H1 (cell line): ENCODE data around the gene STRIP2. TPM values are rescaled to one million over a fixed set of nuclear protein-coding genes. Genes with fewer than 3 reads are reported as not detected.

Experiments
- CTCF ChIA-PET: fragments of 300-600 bp; sonication (Branson Sonifier 250); formaldehyde crosslinking; loops from one replicate; lab custom pipeline; 2021; ENCODE audit not compliant: partially characterized antibody; lab: Charles Lee
- POLR2A ChIA-PET: fragments of 300-600 bp; sonication (Branson Sonifier 250); formaldehyde crosslinking; loops from one replicate; lab custom pipeline; 2021; ENCODE audit warnings: inconsistent platforms; ENCODE audit not compliant: partially characterized antibody; lab: Charles Lee
- DNase-seq, 2 experiments: peaks; one replicate each; pipeline versions ENCODE4 v3.0.0 to v3.0.0-alpha.2; 2010 to 2022; ENCODE audit warnings: low spot score in 2 of 2, low read depth in 1 of 2, mixed read lengths in 1 of 2
- FAIRE-seq: peaks from 2 replicates; lab custom pipeline; 2011; peaks lifted over from hg19 to GRCh38; lab: Jason Lieb, UNC
- H2AFZ ChIP-seq: 2 replicates; pipeline ENCODE4 v1.8.1; 2012; ENCODE audit warnings: low read length, inconsistent platforms
- H2AK5ac ChIP-seq: 2 replicates; pipeline ENCODE4 v1.6.1; 2013; ENCODE audit warnings: low read depth, low read length
- H2BK120ac ChIP-seq: replicated peaks from 2 replicates; pipeline ENCODE3; 2013; ENCODE audit warnings: low read depth, low read length, inconsistent platforms
- H2BK12ac ChIP-seq: 2 replicates; pipeline ENCODE4 v1.6.1; 2013; ENCODE audit warnings: low read depth, low read length
- H2BK15ac ChIP-seq: 2 replicates; pipeline ENCODE4 v1.6.1; 2013; ENCODE audit warnings: low read length
- H2BK20ac ChIP-seq: 2 replicates; pipeline ENCODE4 v1.6.1; 2013; ENCODE audit warnings: low read length
- H2BK5ac ChIP-seq: 2 replicates; pipeline ENCODE4 v1.6.1; 2013; ENCODE audit warnings: low read depth, low read length
- H3K14ac ChIP-seq: 2 replicates; pipeline ENCODE4 v1.6.1; 2013; ENCODE audit warnings: inconsistent platforms; ENCODE audit not compliant: insufficient read length
- H3K18ac ChIP-seq: 2 replicates; pipeline ENCODE4 v1.6.1; 2013; ENCODE audit warnings: low read length; ENCODE audit errors: extremely low read depth
- H3K23ac ChIP-seq: 2 replicates; pipeline ENCODE4 v1.6.1; 2013; ENCODE audit warnings: inconsistent platforms; ENCODE audit not compliant: insufficient read length
- H3K23me2 ChIP-seq: 2 replicates; pipeline ENCODE4 v1.6.1; 2013; ENCODE audit warnings: low read depth, low read length
- H3K27ac ChIP-seq: 2 replicates; pipeline ENCODE4 v1.6.1; 2011; ENCODE audit warnings: low read depth, low read length, inconsistent platforms
- H3K27me3 ChIP-seq, 4 experiments: replicated peaks in 1 of 4; 1 replicate in 1 of 4; 2 replicates in 3 of 4; pipeline versions ENCODE4 v1.6.1 to v1.8.1; 2011 to 2013; ENCODE audit warnings: low read length in 3 of 4, mild to moderate bottlenecking in 3 of 4, inconsistent platforms in 2 of 4, mixed read lengths in 2 of 4, moderate library complexity in 1 of 4; ENCODE audit not compliant: control insufficient read depth in 3 of 4, insufficient read depth in 3 of 4; ENCODE audit errors: extremely low read depth in 1 of 4
- H3K36me3 ChIP-seq, 4 experiments: 2 replicates each; pipeline versions ENCODE4 v1.6.1 to v1.8.1; 2011 to 2013; ENCODE audit warnings: mild to moderate bottlenecking in 4 of 4, low read length in 3 of 4, moderate library complexity in 2 of 4, control low read depth in 1 of 4, inconsistent platforms in 1 of 4; ENCODE audit not compliant: insufficient read depth in 4 of 4, control insufficient read depth in 2 of 4
- H3K4ac ChIP-seq: replicated peaks from 2 replicates; pipeline ENCODE3; 2013; ENCODE audit warnings: low read length, low read depth, mixed read lengths, inconsistent platforms; ENCODE audit not compliant: insufficient read length
- H3K4me1 ChIP-seq, 4 experiments: replicated peaks in 1 of 4; 1 replicate in 1 of 4; 2 replicates in 3 of 4; pipeline versions ENCODE4 v1.6.1 to v1.8.1; 2011 to 2013; ENCODE audit warnings: low read length in 3 of 4, inconsistent platforms in 2 of 4, mixed read lengths in 1 of 4; ENCODE audit not compliant: insufficient read depth in 4 of 4, control insufficient read depth in 3 of 4
- H3K4me2 ChIP-seq, 2 experiments: 2 replicates each; pipeline versions ENCODE4 v1.6.1 to v1.8.1; 2011 to 2013; ENCODE audit warnings: low read depth in 2 of 2, low read length in 2 of 2, control low read depth in 1 of 2, inconsistent platforms in 1 of 2, mild to moderate bottlenecking in 1 of 2; ENCODE audit not compliant: insufficient read depth in 1 of 2
- H3K4me3 ChIP-seq, 4 experiments: fragments of 200-600, 300-600 bp in 1 of 4; sonication (generic), shearing (Covaris generic), sonication (Bioruptor Twin) in 1 of 4; 2 replicates each; pipeline versions ENCODE4 v1.5.1 to v1.8.1; 2011 to 2016; ENCODE audit warnings: low read length in 4 of 4, low read depth in 3 of 4, control low read depth in 2 of 4, inconsistent platforms in 2 of 4, mild to moderate bottlenecking in 2 of 4, mixed read lengths in 1 of 4, moderate library complexity in 1 of 4; ENCODE audit not compliant: insufficient read depth in 2 of 4; ENCODE audit errors: extremely low read depth in 1 of 4
- H3K56ac ChIP-seq: replicated peaks from 2 replicates; pipeline ENCODE3; 2013; ENCODE audit warnings: low read depth, mild to moderate bottlenecking, mixed read lengths, low read length, inconsistent platforms; ENCODE audit not compliant: insufficient read length
- H3K79me1 ChIP-seq: 2 replicates; pipeline ENCODE4 v1.6.1; 2013; ENCODE audit warnings: low read depth, low read length, control low read depth
- H3K79me2 ChIP-seq, 2 experiments: 2 replicates each; pipeline versions ENCODE4 v1.6.1 to v1.8.1; 2012 to 2013; ENCODE audit warnings: low read length in 2 of 2, mild to moderate bottlenecking in 2 of 2, inconsistent platforms in 1 of 2; ENCODE audit not compliant: insufficient read depth in 2 of 2, control insufficient read depth in 1 of 2
- H3K9ac ChIP-seq, 4 experiments: replicated peaks in 1 of 4; 1 replicate in 1 of 4; 2 replicates in 3 of 4; pipeline versions ENCODE4 v1.6.1 to v1.8.1; 2011 to 2013; ENCODE audit warnings: low read depth in 3 of 4, low read length in 3 of 4, control low read depth in 2 of 4, mild to moderate bottlenecking in 2 of 4, moderate library complexity in 2 of 4, inconsistent platforms in 1 of 4; ENCODE audit errors: extremely low read depth in 1 of 4
- H3K9me3 ChIP-seq, 2 experiments: 2 replicates each; pipeline versions ENCODE4 v1.6.1 to v1.8.1; 2012 to 2013; ENCODE audit warnings: mild to moderate bottlenecking in 2 of 2, moderate library complexity in 2 of 2, control low read depth in 1 of 2, inconsistent platforms in 1 of 2, low read depth in 1 of 2, low read length in 1 of 2, mixed read lengths in 1 of 2; ENCODE audit not compliant: insufficient read depth in 2 of 2
- H4K20me1 ChIP-seq, 2 experiments: replicated peaks in 1 of 2; 2 replicates each; pipeline versions ENCODE3 to v1.8.1; 2011 to 2013; ENCODE audit warnings: inconsistent platforms in 2 of 2, low read length in 2 of 2, mild to moderate bottlenecking in 1 of 2; ENCODE audit not compliant: insufficient read depth in 2 of 2, control insufficient read depth in 1 of 2
- H4K5ac ChIP-seq: 2 replicates; pipeline ENCODE4 v1.6.1; 2013; ENCODE audit warnings: low read length, low read depth, mixed read lengths, inconsistent platforms; ENCODE audit not compliant: insufficient read length
- H4K8ac ChIP-seq: 2 replicates; pipeline ENCODE4 v1.8.0; 2013; ENCODE audit warnings: mild to moderate bottlenecking, moderate library complexity, low read length, inconsistent platforms; ENCODE audit not compliant: insufficient read depth; ENCODE audit errors: extremely low read depth
- H4K91ac ChIP-seq: replicated peaks from 2 replicates; pipeline ENCODE3; 2013; ENCODE audit warnings: low read length, mixed read lengths, inconsistent platforms; ENCODE audit not compliant: insufficient read length
- CEBPB ChIP-seq: IDR thresholded peaks from 2 replicates; pipeline ENCODE4 v1.6.1; 2012; ENCODE audit warnings: low read depth, low read length
- GTF2F1 ChIP-seq: IDR thresholded peaks from 2 replicates; pipeline ENCODE4 v1.6.1; 2012; ENCODE audit warnings: low read depth, low read length, improper control_type of control experiment, borderline replicate concordance
- KDM4A ChIP-seq: IDR thresholded peaks from one replicate; pipeline ENCODE4 v1.7.1; 2012; ENCODE audit warnings: low read depth, mild to moderate bottlenecking, moderate library complexity, low read length, inconsistent platforms; ENCODE audit not compliant: severe bottlenecking
- KDM5A ChIP-seq: fragments of 200-600 bp; IDR thresholded peaks from 2 replicates; pipeline ENCODE4 v1.7.1; 2012; ENCODE audit warnings: mild to moderate bottlenecking, low read length, inconsistent platforms, mixed read lengths
- NRF1 ChIP-seq: IDR thresholded peaks from 2 replicates; pipeline ENCODE4 v1.6.1; 2011; ENCODE audit warnings: mild to moderate bottlenecking, low read depth, low read length, improper control_type of control experiment
- POU5F1 ChIP-seq: IDR thresholded peaks from 2 replicates; pipeline ENCODE4 v1.6.1; 2011; ENCODE audit warnings: low read depth, mild to moderate bottlenecking, low read length, moderate library complexity
- RNF2 ChIP-seq: fragments of 200-900, 300-1000 bp; sonication (generic); IDR thresholded peaks from 2 replicates; pipeline ENCODE4 v1.7.1; 2016; ENCODE audit warnings: borderline replicate concordance, low read depth, mild to moderate bottlenecking, antibody characterized with exemption, low read length; ENCODE audit not compliant: poor library complexity, severe bottlenecking; ENCODE audit errors: missing control alignments
- SIN3A ChIP-seq, 2 experiments: IDR thresholded peaks in 1 of 2; conservative IDR thresholded peaks in 1 of 2; 2 replicates each; pipeline ENCODE4 v1.6.1; 2011 to 2012; ENCODE audit warnings: low read length in 2 of 2, improper control_type of control experiment in 1 of 2, low read depth in 1 of 2, mild to moderate bottlenecking in 1 of 2
- SP2 ChIP-seq: IDR thresholded peaks from 2 replicates; pipeline ENCODE4 v1.6.1; 2012; ENCODE audit warnings: mild to moderate bottlenecking, low read length, inconsistent platforms
- ZNF274 ChIP-seq: IDR thresholded peaks from 2 replicates; pipeline ENCODE4 v1.7.0; 2012; ENCODE audit warnings: low read length, borderline replicate concordance; ENCODE audit errors: extremely low read depth
- polyA plus RNA-seq, 7 experiments: library from polyadenylated mRNA; depleted of rRNA in 3 of 7; stranded (reverse) in 5 of 7; unstranded in 2 of 7; fragments of >200 nt in 5 of 7; fragments of 200-250 nt in 2 of 7; gene quantifications; 1 replicate in 5 of 7; 2 replicates in 1 of 7; 4 replicates in 1 of 7; pipeline versions ENCODE4 v1.2.1 to v1.2.3, GENCODE V29; 2011 to 2013; ENCODE audit warnings: missing spikeins in 2 of 7, mixed read lengths in 2 of 7
- total RNA-seq: library from RNA; stranded (reverse); fragmentation: NEBNext Ultra II Directional; extraction: Animal tissue kit (Norgen Biotek cat#: 25700); gene quantifications from 2 replicates; pipeline ENCODE4 v1.2.1, GENCODE V29; 2021
- TF ChIP-seq, protein P1 (sequence below): IDR thresholded peaks from 2 replicates; pipeline ENCODE4 v1.6.1; 2012; ENCODE audit warnings: low read length, inconsistent platforms
- TF ChIP-seq, protein P2 (sequence below): IDR thresholded peaks from 2 replicates; pipeline ENCODE4 v1.6.1; 2011; ENCODE audit warnings: low read depth, mild to moderate bottlenecking, low read length; ENCODE audit not compliant: insufficient read depth

Gene STRIP2
- total and polyA plus RNA-seq, 2 of the 8 experiments (the other 6 are each of a cell fraction or from before 2014, with no cell fraction given) = 5.3 to 8.2 TPM

DNA sequence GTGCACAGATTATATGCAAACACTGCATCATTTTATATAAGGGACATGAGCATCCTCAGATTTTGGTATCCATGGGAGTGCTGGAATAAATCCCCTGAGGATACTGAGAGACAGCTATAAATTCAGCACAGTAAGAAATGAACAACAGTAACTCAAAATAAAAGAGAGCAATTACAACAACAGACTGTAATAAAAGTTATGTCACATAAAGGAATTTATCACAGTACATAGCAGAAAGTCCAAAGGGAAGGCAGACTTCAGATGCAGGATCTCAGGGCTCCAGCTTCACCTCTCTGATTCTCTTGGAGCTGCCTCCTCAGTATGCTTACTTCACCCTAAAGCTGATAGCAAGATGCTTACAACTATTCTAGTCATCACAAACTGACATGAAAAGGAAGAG, 43.9 kb upstream of the STRIP2 start:
- Histone ChIP-seq H2AK5ac (no peak overlapping the region), H4K8ac (no peak overlapping the region), H3K9me3 (no peaks in the 10 kb centered on the region), H3K23ac (no peak overlapping the region), H4K5ac (no peak overlapping the region), H3K4ac (no peak overlapping the region), H2BK12ac (no peak overlapping the region), H3K18ac (no peak overlapping the region), H3K56ac (no peak overlapping the region), H2AFZ (no peak overlapping the region), H3K27ac (no peak overlapping the region), H4K91ac (no peak overlapping the region), H3K79me1 (no peaks in the 10 kb centered on the region), H4K20me1 (no peaks in the 10 kb centered on the region), H3K79me2 (no peaks in the 10 kb centered on the region), H2BK20ac (no peak overlapping the region), H3K9ac (no peak overlapping the region), H3K23me2 (no peaks in the 10 kb centered on the region), H3K4me3 (no peak overlapping the region), H3K4me2 (no peak overlapping the region), H3K27me3 (no peaks in the 10 kb centered on the region), H3K14ac (no peak overlapping the region), H3K4me1 (peaks cover 0 to 3% (median 1%) of the 10 kb centered on the region in 4 experiments; a peak in 2 of 7 replicates), H2BK15ac (no peak overlapping the region), H2BK120ac (no peak overlapping the region), H2BK5ac (no peak overlapping the region), H3K36me3 (peaks cover 0 to 9% (median 4%) of the 10 kb centered on the region in 4 experiments; a peak in 5 of 8 replicates)
- FAIRE-seq = no peak
- POLR2A ChIA-PET = interaction anchor here (3.6 kb wide), 1 partner anchor 43 kb away, joined by 13 read pairs; the partner anchor contains the start of gene STRIP2
- CTCF ChIA-PET = interaction anchor here (0.6 to 6.3 kb wide), 15 partner anchors 9 to 590 kb away, joined by 3 to 69 read pairs (median 4); no protein-coding TSS in a partner anchor
- no peak for DNase-seq
- TF ChIP-seq KDM5A = no peak
- TF ChIP-seq SIN3A (conservative IDR thresholded peaks at IDR 0.05 in 1 of 2, IDR thresholded peaks at IDR 0.05 in 1 of 2; ENCODE audit: low read depth in 1 of 2, low read length in 2 of 2) = no peak
- no peak for TF ChIP-seq SP2
- no peak for TF ChIP-seq CEBPB
- no peak for TF ChIP-seq POU5F1
- no peak for TF ChIP-seq KDM4A
- TF ChIP-seq, protein P1, sequence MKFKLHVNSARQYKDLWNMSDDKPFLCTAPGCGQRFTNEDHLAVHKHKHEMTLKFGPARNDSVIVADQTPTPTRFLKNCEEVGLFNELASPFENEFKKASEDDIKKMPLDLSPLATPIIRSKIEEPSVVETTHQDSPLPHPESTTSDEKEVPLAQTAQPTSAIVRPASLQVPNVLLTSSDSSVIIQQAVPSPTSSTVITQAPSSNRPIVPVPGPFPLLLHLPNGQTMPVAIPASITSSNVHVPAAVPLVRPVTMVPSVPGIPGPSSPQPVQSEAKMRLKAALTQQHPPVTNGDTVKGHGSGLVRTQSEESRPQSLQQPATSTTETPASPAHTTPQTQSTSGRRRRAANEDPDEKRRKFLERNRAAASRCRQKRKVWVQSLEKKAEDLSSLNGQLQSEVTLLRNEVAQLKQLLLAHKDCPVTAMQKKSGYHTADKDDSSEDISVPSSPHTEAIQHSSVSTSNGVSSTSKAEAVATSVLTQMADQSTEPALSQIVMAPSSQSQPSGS = no peak
- no peak for TF ChIP-seq NRF1
- TF ChIP-seq GTF2F1 = no peak
- TF ChIP-seq, protein P2, sequence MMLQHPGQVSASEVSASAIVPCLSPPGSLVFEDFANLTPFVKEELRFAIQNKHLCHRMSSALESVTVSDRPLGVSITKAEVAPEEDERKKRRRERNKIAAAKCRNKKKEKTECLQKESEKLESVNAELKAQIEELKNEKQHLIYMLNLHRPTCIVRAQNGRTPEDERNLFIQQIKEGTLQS = no peak
- no peak for TF ChIP-seq RNF2
- TF ChIP-seq ZNF274 = no peak
